HG03025 (cell line): Measurements from ENCODE around the gene ABTB2.

Source experiments
- ATAC-seq: cut with Tn5 transposase; IDR thresholded peaks from one replicate; pipeline ENCODE4 v1.9.1; 2021; ENCODE audit warnings: mild to moderate bottlenecking, moderate library complexity; ENCODE audit not compliant: unreplicated experiment, low FRiP score

The ABTB2 gene

DNA sequence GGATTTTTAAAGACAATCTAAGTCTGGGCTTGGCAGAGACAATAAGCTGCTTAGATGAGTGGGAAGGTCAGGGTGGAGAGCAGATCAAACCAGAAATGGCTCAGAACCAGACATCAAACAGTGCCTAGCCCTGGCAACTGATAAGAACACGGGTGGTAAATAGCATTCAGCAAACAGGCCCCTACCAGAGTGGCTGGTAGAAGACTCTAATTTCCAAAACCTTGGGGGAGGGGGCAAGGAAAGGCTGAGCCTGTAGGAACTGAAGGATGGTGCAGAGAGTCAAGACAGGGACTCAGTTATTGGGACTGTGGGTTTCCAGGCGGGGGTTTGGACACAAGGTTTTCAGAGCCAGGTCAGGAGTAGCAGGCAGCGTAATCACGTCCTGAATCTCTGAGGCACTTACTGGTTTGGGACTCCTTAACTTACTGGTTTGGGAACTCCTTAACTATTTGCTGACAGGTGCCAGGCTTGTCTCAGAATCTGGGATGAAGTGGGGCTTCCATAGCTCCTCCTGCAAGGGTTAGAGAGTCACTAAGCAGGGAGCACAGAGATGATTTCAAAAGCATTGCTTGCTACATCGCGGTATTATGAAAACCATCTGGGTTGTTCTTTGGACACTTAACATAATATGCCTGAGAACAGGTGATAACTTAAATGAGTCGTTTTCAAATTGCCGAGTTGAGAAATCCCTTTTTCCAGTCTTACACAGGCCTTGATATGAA is 5.7 kb upstream of the ABTB2 start:
- ATAC-seq, result no peak

DNA sequence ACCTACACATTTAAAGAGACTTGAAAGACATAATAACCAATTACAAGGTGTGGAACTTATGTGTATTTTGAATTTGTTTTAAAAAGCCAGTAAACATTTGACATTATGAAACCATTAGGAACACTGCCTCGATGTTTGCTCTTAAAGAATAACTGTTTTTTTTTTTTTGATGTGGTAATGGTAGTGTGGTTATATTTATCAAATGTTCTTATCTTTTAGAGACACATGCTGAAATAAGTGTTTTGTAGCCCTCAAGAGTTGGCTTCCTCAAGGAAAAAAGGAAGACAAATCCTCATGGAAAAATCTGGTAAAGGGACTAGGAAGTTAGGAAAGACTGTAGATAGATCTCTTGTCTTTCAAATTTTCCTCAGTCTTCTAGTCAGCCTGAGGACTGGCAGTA is 2.2 kb upstream of the ABTB2 start:
- no peak for ATAC-seq

DNA sequence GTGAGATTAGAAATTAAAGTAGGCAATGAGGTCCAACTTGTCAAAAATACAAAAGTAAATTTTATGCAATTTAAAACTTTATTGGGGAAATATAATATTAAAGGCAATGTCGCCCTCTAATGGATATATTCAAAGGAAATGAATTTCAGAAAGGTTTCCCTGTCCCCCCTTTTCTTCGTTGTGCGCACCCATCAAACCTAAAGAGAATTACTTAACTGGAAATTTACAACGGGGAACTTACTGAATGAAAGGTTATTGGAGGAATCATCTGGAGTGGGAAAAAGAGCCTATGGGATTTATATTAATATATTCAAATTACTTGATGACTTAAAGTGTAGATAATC is 1.7 kb upstream of the ABTB2 start:
- no peak for ATAC-seq

DNA sequence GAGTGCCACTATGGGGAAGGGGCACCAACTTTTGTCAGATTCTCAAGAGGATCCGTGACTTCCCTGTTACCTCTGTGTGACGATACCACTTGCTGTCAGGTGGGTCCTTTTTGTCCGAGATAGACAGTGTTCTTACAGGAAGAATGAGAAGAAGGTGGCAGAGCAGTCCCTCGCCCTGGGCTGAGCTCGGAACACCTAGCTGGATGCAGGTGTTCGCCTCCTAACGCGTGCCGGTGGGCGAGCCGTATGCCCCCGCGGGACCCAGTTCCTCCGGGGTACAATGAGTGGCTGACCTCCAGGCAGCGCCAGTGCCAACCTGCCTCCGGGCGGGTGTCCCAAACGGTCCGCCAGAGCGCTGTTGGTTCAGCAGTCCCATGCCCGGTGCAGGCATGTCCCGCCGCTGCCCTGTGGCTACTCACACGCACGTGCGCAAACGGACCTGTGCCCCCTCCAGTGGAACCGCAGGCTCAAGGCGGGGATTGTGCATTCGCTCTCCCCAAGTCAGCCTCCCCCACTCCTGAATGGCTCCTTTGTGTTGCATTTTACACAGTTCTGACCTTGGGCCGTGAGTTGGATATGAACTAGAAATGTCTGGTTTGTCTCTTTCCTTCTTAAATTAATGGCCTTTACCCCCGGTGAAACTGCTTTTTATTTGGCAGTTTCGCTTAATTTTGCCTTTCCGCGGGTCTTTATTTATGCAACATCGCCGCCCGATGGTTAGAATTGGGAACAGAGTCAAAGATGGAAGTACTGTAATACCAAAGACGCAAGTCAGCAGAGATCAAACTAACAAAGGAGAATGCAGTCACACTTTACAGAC is 1.1 kb upstream of the ABTB2 start:
- ATAC-seq, result no peak

DNA sequence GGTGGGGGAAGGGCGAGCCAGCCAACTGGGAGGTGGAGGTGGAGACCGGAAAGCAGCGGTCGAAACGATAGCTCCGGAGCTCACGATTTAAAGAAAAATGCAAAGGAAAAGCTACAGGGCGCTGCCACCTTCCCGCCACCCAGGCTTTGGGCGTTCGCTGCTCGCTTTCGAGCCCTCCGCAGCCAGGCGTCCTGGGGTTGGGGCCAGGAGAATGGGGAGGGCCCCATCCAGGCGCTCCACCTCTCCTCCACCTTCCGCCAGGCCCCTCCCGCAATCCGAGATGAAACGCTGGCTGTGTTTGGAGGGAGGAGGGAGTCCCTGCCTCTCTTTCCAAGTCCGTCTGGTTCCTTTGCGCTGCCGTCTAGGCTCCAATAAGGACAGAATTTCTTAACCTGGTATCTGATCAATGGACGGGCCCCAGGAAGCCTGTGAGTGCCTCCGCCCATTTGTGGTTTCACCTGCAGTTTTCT is 483 bp upstream of the ABTB2 start:
- ATAC-seq, result no peak

DNA sequence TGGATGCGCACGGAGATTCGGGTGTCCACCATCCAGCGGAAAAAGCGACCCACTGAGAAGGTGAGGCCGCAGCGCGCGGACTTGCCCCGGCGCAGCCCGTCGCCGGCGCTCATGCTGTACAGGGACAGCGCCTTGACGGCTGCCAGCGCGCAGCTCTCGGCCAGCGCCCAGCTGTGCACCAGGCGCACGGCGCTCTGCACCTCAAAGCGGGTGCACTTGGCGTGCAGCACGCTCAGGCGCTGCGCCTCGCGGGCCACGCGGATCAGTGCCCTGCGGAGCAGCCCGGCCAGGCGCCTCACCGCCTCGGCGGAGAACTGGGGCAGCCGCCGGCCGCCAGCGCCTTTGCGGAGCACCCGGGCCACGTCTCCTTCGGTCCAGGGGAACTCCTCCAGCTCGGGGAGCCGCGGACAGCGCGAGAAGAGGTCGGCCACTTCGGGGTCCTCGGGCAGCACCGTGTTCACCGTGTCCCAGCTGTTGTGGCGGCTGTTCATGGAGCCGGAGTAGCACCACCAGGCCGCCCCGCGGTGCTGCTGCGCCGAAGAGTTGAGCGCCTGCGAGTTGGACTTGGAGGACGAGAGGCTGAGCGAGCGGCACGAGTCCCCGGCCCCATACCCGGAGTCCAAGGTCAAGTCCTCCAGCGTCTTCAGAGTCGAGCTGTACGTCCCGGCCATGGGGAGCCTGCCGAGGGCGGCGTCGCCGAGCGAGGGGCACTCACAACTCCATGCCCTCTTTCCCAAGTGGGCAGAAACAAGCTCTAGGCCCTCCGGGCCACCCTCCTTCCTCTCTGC is 703 bp downstream of the ABTB2 start:
- no peak for ATAC-seq

DNA sequence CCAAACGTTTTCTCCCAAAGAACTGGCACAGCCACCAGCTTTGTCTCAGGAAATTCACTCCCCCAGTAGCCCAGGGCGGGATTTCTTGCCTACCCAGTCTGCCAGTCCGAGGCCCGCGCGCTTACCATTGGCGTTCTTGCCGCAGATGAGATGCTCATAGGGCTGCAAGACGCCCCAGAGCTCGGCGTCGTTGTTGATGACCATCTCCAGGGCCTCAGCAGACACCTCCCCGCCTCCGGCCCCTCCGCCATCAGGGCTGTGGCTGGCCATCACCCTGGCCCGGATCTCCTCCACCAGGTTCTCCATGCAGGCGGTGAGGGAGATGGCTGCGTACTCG is 1.3 kb downstream of the ABTB2 start:
- ATAC-seq, result no peak

DNA sequence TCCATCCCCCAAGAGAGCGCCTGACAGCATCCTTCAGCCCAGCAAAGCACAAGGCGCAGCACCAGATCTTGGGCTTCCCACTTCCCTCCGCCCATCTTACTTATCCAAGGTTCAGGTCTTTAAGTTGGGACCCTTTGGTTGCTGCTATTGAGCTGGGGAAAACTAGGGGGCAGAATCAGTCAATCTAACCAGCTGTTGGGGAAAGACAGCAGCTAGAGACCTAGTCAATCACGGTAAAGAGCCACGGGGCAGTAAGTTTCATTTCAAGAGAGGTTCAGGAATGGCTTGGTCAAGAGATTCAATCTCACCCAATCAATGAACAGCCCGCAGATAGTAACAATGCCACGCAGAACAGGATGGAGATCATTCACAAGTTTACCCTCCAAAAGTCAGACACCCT is 1.7 kb downstream of the ABTB2 start:
- ATAC-seq, result no peak

DNA sequence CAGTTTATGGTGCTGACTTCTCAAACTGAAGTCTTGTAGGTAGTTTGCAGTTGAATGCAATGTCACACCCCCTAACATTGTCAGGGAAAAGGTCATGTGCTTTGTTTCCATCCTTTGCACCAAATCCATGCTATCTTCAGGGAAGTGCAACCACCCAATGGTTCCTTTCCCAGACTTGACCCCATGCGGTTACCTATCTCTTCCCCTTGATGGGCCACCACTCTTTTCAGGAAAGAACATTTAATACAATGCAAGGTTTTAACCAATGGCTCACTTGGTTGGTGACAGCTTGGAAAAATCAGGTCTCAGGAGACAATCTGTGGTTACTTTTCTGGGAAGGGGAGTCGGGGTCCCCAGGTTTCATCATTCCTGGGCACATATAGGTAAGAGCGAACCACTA is 2.1 kb downstream of the ABTB2 start:
- no peak for ATAC-seq

DNA sequence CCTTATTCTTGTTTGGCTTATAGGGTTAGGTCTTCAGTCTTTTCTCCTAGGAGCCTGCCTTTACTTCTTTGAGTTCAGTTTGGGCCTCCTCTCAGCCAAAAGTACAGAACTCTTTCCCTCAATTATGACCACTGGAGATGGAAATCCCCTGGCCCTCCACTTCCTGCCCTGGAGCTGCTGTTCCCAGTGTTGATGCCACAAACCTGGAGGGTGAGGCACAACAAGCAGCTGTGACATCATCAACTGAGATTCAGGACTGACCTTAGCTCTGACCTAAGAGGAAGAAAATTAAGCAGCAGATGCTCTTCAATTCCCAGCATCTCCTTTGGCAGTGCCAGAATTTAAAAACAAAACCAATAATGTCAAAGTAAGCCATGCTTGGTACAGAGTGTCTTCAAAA is 3.0 kb downstream of the ABTB2 start:
- ATAC-seq, result no peak

DNA sequence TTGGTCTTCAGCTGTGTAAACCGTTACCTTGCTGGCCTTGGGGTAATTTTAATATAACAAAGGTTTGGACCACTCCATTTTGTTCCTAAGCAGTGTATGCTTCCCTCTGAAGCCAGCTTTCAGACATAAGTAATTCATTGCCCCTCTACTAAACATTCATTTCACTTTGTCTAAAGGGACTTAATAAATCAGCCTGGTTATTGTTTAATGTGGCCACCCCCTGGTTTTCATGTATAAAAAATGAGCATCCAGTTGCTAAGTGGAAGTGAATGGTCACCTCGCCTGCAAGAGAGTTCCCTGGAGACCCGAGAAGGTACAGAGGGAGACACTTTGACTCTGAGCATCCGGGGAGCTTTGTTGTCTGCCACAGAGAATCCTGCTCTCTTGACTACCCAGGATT is 3.9 kb downstream of the ABTB2 start:
- ATAC-seq, result no peak

DNA sequence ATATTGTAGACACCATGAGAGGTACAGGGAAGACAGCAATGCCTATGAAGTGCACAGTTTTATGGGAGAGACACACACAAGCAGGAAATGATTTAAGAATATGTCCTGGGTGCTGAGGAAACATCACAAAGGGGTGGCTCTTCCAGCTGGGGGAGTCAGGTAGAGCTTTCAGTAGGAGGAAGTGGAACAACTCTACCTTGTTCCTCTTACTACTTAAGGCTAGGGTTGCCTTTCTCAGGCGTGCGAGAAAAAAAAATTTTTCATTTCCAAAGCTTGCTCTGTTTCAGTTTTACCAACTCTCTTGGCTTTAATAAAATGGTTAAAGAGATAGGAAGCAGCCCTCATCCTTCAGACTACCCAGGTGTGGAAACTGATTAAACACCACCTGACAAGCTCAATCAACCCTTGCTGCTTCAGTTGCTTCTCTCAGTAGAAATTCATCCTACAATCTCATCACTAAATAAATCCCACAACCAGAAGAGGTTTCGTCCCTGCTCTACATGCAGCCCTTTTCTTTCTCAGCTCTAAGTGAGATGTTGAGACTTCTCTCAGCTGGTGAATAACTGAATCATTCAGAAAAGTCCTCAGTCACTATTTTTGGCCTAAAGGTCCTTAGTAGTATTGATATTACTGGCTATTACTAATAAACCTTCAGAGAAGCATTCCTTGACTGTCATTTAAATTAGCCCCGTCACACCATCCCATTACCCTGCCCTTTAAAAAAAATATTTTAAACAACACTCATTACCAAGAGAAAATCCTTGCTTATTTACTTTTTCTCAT is 5.9 kb downstream of the ABTB2 start:
- ATAC-seq, result no peak

DNA sequence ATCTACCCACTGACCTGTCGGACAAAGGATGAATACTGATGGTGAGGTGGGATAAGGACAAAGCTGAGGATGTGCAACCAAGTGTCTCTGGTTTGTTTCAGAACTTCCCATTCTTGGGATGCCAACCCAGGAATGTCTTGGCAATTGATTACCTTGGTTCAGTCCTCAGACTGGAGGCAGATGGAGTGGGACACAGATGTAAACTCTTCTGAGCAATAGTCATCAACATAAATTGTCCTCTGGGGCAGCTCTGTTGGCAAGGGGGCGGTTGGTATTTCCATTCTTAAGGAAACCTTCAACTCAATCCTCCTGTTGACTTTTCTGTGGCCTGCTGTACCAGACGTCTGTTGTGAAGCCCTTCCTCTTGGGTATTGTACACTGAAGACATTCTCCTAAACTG is 6.8 kb downstream of the ABTB2 start:
- no peak for ATAC-seq

DNA sequence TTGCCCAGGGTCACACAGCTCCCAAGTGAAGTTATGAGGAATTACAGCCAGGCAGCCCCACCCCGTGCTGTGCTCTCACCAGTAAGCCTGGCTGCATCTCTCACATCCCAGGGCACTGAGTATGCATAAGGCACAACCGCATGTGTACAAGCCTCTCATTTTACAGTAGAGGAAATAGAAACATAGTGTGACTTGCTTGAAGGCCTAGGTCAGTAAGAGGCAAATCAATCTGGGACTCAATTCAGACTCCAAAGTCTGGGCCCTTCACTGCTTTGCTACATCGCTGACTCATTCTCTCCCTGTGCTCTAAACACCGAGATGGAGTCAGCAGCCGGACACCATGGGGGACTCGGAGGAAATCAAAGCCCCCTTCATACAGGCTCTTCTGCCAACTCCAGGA is 7.9 kb downstream of the ABTB2 start:
- no peak for ATAC-seq

DNA sequence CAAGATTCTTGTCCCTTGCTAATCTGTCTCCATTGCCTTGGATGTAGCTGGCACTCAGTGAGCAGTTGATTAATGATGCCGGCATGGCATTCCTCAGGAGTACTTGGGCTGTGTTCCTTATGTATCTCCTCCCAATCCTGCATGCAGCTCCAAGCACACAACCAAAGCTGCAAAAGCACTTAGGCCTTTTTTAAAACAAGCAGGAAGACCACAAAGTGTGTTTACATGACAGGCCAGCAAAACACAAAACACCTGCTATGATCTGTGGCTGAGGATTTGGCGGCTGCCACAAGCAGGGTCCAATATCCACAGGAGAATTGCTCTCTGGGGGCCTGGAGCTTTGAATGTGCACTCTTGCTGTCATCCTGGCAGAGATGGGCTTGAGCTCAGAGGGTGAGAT is 8.9 kb downstream of the ABTB2 start:
- no peak for ATAC-seq

DNA sequence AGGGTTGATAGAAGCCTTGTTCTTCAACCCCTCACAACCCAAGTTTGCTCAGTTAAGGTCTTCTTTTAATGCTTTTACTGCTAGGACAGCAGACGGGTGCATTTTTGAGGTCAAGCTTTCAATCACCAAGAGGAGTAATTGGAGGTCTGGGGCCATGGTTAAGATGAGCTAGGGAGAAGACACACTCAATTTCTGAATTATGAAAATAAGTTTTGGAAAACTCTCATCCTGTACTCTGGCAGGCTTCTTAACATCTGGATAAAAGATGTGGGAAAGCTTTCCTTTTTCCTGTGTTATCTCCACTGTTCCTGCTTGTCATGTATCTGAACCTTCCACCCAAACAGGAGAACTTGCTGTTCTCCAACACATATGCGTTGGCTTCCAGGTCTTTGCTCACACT is 9.7 kb downstream of the ABTB2 start:
- no peak for ATAC-seq

DNA sequence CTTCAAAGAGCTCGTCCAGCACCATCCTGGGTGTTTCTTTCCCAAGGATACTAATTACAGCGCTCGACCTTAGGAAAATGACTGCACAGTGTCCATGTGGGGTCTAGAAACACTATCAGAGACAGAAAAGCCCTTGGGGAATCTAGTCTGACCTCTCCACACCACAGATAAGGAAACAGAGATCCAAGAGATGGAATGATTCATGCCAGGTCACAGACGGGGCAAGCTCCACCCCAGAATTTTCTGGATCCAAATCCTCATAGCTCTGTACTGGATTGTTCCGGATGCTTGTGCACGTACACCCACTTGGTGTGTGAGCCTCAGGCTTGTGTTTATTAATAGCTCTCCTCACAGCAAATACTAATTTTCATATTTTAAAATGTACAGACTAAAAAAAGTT is 11.3 kb downstream of the ABTB2 start:
- no peak for ATAC-seq

DNA sequence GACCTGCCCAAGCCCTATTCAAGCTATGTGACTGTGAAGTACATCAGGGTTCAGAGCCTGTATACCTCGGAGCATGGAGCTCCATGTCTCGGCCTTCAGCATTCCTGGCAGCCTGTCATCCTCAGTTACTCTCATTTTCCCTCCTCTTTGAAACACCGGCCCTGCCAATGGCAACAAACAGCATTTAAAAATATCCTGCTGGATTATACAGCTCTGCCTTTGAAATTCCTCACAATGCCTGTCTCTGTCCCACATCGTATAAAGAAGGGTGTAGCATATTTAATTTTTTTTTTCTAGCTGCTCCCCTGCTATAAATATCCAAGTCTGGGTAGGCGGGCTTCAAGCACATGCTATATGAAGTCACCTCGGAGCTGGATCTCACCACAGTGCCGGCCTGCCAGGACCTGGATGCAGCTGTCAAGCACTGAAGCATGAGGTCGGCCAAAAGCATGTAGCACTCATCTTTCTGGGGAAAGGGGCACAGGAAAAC is 11.8 kb downstream of the ABTB2 start:
- ATAC-seq, result no peak

DNA sequence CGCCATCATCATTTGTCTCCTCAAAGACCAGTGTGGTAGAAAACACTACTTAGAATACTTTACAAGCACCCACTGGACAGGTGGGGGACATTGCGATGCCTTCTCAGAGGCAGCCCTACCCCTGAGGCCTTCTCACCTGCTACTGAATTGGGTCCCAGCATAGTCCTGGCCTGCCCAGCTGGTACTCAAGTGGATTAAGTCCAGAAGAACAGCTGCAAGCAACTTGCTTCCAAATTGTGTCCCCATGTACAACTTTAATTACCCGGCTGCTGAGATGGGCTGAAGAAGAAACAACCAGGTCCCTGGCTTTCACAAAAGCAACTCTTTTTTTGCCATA is 12.3 kb downstream of the ABTB2 start:
- ATAC-seq, result no peak

DNA sequence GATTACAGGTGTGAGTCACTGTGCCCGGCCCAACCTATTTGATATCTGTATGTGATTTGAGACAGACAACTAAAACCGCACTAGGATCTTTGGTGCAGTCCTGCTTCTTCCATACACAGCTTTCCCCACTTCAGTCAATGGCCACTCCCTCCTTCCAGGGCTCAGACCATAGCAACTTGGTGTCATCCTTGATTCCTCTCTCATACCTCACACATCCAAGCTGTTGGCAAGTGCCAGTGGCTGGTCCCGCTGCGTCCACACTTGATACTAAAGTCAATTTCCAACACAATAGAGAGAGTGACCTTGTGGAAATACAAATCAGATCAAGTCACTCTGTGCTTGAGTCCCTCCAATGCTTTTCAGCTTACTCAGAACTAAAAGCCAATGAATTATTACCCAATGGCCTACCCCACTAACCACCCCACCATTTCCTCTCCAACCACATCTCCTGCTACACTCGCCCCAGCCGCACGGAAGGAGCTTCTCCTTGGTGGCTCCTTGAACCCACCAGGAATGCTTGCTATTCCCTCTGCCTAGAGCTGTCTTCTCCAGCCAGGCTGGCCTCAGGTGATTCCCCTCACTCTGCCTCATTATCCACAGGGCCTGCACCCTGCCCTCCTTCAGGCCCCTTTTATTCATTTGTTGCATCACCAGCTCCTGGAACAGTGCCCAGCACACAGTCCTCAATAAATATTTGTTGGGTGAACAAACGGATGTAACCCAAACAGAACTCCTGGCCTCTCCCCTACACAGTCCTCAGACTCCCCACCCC is 12.9 kb downstream of the ABTB2 start:
- ATAC-seq, result no peak
